HG03060 (cell line): ENCODE results near the gene HSPB6.
A peak's percentile ranks its signal among the peaks of the same experiment; 100 is the strongest.
"Not testable (repeated sequence)": the region's sequence is repeated elsewhere in the genome, so short reads cannot be mapped to it uniquely, and the experiment has no call there.

Experiments used
- ATAC-seq: cut with Tn5 transposase; IDR thresholded peaks from one replicate; pipeline ENCODE4 v1.9.1; 2021; ENCODE audit warnings: low read depth, moderate number of reproducible peaks; ENCODE audit not compliant: unreplicated experiment

Gene HSPB6

DNA sequence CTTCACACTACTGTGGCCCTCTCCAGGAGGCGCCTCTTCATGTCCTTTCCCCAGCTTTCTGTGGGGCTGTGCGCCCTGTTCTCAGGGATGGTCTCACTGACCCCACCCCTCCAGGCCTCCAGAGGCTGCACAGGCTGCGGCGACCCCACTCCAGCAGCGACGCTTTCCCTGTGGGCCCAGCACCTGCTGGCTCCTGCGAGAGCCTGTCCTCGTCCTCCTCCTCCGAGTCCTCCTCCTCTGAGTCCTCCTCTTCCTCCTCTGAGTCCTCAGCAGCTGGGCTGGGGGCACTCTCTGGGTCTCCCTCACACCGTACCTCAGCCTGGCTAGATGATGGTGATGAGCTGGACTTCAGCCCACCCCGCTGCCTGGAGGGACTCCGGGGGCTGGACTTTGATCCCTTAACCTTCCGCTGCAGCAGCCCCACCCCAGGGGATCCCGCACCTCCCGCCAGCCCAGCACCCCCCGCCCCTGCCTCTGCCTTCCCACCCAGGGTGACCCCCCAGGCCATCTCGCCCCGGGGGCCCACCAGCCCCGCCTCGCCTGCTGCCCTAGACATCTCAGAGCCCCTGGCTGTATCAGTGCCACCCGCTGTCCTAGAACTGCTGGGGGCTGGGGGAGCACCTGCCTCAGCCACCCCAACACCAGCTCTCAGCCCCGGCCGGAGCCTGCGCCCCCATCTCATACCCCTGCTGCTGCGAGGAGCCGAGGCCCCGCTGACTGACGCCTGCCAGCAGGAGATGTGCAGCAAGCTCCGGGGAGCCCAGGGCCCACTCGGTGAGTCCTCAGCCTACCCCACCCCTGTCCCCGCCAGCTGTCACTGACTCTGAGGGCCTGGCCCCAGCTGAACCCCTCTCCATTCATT is 29.7 kb upstream of the HSPB6 start:
- no peak for ATAC-seq

DNA sequence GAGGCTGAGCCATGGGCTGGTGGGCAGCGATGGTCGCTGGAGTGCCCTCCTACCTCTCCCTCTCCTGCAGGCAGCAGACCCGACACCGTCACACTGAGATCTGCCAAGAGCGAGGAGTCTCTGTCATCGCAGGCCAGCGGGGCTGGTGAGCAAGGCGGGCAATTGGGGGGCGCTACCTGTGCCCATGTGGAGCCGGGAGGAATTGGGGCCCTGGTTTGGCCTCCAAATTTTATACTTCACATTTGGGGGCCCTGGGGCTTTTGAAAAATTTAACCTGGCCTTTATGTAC is 28.5 kb upstream of the HSPB6 start:
- no peak for ATAC-seq

DNA sequence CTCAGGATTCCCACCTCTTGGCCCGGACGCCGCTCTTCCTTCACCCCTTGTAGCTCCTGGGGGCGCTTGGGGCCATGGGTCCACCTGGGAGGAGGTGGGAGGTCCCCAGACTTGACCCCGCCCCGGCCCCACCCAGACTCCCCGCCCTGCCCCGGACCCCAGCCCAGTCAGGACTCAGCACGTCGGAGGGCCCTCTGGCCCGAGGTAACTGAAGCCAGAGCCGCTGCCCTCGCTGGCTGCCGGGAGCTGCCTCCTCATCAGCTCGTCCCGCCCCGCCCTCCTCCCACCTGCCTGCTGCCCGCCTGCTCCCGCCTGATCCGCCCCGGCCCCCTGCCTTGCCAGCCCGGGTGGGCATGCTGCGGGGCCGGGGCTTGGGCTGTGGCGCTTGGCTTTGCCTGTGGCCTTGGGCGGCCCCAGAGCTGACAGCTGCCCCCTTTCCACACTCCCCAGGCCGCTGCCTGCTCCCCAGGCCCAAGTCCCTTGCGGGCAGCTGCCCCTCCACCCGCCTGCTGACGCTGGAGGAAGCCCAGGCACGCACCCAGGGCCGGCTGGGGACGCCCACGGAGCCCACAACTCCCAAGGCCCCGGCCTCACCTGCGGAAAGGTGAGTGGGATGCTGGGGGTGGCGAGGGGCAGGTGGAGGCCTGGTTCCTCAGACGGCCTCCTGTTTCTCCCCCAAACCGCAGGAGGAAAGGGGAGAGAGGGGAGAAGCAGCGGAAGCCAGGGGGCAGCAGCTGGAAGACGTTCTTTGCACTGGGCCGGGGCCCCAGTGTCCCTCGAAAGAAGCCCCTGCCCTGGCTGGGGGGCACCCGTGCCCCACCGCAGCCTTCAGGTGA is 27.9 kb upstream of the HSPB6 start:
- ATAC-seq, result no peak

DNA sequence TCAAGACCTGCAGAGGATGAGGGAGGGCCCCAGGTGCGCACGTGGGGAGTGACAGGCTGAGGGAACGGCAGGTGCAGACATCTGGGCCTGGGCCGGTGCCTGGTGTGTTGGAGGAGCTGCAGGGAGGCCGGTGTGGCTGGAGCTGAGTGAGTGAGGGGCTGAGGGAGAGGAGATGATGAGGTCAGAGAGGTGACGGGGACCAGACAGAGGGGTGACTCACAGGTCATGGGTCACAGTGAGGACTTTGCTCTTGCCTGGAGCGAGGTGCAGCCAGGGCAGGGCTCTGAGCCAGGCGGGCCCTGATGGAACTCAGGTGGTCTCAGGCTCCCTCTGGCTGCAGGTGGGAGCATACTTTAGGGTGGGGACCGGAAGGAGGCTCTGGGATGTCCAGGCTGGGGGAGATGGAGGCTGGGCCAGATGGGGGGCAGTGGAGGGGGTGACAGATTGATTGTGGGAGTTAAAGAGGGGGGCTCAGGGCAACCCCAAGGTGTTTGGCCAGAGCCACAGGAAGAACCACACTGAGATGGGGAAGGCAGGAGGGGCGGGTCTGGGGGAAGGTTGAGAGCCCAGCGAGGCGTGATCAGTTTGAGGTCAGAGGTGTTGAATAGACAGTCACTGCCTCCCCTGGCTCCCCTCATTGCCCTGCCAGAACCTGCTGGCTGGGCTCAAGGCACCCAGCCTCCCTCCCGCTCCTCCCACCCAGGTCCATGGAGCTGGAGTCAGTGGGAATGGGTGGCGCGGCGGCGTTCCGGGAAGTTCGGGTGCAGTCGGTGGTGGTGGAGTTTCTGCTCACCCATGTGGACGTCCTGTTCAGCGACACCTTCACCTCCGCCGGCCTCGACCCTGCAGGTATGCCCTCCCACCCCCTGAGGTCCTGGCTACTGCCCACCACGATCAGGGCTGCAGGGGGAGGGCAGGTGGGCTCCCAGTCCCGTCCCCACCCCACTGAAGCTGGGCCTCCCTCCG is 26.9 kb upstream of the HSPB6 start:
- ATAC-seq, result no peak

DNA sequence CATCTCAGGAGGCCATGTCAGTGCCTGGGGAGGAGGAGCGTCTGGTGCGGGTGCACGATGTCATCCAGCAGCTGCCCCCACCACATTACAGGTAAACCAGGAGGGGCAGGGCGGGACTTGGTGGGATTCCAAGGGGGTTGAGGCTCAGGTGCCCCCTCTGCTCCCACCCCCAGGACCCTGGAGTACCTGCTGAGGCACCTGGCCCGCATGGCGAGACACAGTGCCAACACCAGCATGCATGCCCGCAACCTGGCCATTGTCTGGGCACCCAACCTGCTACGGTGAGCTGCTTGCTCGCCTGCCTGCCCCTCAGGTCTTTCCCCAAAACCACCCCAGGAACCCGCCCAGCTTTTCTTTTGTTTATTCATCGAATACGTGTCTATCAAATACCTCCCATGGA is 25.8 kb upstream of the HSPB6 start:
- ATAC-seq, result no peak

DNA sequence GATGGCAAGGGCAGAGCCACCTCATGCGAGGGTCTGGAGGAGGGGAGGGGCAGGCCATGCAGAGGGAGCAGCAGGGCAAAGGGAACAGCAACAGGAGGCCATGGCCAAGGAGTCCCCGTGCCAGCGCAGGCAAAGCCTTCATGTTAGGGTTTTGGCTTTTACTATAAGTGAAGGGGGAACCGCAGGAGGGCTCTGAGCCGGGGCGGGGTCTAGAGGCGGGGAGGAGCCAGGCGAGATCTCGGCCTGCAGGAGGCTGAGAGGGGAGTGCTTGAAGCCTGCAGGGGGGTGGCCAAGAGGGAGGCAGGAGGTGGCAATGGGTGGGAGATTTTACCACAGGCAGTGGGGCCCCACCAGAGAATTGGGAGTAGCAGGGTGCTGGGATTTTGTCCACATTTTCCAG is 24.8 kb upstream of the HSPB6 start:
- no peak for ATAC-seq

DNA sequence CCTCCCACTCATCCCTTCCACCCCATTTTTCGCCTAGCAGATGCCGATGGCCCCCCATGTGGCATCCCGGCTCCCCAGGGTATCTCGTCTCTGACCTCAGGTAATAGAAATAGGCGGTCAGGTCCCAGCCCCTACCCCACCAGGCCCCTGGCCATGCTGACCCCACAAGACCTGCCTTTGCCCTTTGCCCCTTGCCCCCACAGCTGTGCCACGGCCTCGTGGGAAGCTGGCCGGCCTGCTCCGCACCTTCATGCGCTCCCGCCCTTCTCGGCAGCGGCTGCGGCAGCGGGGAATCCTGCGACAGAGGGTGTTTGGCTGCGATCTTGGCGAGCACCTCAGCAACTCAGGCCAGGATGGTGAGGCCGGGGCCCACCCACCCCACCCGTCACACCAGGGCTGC is 23.9 kb upstream of the HSPB6 start:
- ATAC-seq, result no peak

DNA sequence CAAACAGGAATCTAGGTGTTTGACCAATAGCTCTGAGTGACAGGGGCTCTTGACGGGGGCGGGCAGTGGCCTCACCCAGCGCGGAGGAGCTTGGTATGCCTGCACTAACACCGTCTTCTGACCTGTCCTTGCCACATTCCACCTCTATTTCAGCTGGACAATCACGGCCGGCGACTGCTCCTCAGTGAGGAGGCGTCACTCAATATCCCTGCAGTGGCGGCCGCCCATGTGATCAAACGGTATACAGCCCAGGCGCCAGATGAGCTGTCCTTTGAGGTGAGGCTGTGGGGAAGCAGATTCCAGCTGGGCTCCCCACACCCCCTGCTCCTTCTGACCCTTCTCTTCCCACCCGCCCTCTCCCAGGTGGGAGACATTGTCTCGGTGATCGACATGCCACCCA is 23.2 kb upstream of the HSPB6 start:
- no peak for ATAC-seq

DNA sequence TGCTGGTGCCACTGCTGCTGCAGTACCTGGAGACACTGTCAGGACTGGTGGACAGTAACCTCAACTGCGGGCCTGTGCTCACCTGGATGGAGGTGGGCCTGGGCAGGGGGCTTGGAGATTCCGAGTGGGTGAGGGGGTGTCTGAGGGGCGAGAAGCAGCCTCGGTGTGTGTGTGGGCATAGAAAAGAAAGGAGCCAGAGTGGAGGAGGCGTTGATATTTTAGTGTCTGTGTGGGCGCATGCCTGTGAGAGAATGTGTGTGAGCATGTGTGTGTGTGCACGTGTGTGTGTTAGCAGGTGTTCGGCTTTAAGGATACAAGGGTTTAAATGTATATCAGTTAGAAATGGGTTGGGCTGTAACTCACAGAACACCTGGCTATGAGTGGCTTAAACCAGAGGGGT is 22.2 kb upstream of the HSPB6 start:
- ATAC-seq, result no peak

DNA sequence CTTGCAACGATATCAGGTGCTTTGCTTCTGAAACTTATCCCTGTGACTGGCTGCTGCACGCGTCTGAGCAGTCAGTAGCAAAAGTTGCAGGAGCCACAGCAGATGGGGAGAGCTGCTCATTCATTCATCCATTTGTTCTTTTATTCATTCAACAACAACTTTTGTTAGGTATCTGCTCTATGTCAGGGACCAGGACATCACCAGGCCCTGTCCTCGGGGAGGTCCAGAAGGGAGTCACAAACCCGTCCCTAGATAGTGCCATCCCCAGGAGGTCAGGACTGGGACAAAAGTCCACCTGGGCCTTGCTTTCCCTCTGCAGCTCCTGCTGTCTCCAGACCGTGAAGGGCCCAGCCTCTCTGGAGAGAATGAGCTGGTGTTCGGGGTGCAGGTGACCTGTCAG is 21.1 kb upstream of the HSPB6 start:
- no peak for ATAC-seq

DNA sequence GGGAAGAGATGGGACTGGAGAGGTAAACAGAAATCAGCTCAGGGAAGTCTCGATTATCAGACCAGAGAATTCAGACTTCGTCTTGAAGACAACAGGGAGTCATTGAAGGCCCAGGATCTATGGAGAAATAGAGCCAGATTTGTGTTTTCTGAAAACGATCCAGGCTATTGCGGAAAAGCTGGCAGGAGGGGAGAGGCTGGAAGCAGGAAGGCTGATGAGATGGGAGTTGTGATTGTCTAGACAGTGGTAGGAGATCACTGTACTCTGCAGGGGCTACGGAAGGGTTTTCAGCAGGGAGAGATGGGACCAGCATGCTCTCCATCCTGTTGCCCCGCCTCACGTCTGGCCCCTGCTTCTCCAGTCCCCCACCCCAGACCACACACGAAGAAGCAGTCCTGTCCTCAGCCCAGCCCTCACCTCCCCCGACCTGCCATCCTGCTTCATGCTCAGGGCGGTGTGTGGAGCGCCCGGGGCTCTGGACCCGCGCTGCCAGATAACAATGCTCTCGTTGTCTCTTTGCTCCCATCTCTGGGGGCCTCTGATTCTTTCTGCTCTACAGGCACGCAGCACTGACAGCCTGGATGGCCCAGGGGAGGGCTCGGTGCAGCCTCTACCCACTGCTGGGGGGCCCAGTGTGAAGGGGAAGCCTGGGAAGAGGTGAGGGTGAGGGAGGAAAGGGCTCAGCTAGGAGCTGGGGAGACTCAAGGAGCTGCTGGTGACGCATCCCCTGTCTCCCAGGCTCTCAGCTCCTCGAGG is 20.4 kb upstream of the HSPB6 start:
- ATAC-seq, result no peak

DNA sequence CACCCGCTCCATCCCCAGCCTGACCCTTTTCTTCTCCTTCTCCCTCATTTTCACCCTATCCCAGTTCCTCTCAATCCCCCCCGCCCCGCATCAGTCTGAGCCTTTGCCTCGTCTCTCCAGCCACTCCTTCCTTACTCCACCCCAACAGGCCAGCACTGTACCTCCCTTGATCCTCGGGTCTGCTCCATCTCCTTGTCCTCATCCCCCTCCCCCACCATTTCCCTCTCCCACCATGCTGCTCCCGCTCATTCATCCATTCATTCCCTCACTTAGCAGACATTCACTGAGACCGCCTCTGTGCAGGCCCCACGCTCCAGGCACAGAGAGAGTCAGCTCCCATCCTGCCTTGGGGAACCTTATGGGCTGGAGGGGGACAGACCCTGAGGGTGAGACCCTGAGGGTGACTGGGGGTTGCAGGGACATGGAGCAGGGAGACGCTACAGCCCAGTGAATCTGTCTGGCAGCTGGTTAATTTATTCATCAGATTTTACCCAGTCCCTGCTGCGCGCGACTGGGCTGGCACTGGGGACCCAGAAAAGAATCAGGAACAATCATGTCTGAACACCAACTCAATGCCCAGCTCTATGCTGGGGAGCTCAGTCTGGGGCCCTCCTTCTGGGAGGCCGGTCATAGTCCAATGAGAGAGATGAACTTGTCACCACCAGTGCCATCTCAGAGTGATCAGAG is 19.4 kb upstream of the HSPB6 start:
- no peak for ATAC-seq

DNA sequence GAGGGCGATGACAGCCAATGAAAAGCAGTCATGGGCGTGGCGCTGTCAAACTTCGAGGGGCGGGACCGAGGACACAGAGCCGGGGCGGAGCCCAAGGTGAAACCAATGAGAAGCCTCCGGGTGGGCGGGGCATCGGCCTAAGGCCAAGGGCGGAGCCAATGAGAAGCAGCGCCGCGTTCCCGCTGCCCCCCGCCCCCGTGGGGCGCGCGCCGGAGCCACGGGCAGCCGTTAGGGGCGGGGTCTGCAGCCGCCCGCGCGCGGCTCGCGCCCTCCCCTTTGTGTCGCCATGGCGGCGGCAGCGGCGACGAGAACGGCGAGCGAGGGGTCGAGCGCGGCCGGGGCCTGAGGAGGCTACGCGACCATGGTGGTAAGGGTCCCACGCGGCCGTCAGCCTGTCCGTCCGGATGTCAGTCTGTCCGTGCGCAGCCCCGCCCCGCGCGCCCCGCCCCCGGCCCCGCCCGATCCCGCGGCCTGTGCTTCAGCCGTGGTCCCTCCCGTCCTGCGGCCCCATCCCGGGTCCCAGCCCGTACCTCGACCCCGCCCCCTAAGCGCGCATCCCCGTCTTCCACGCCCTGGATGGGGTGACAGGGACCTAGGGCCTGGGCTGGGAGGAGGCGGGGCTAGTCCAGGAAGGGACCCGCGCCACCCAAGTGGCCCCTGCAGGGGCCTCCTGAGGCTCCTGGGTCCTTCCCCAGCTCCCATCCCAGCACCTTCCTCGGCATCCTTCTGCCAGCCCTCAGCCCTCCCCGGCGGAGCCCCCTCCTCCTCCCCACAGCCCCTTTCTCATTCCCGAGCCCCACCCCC is 18.7 kb upstream of the HSPB6 start, which contains the start of gene ARHGAP33:
TSS of gene ARHGAP33 (plus strand) at position 267 of the 804 bp plus-strand sequence. CDS start at position 362, 95 bp downstream.
- ATAC-seq, result peak; percentile 88

DNA sequence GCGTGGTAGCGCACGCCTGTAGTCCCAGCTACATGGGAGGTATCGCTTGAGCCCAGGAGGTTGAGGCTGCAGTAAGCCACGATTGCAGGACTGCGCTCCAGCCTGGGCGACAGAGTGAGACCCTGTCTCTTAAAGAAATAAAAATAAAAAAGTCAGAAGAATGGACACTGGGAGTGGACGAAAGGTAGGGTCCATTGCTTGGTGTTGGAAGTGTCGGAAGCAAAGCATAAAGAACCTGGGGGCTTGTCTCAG is 18.1 kb upstream of the HSPB6 start:
- no peak for ATAC-seq

DNA sequence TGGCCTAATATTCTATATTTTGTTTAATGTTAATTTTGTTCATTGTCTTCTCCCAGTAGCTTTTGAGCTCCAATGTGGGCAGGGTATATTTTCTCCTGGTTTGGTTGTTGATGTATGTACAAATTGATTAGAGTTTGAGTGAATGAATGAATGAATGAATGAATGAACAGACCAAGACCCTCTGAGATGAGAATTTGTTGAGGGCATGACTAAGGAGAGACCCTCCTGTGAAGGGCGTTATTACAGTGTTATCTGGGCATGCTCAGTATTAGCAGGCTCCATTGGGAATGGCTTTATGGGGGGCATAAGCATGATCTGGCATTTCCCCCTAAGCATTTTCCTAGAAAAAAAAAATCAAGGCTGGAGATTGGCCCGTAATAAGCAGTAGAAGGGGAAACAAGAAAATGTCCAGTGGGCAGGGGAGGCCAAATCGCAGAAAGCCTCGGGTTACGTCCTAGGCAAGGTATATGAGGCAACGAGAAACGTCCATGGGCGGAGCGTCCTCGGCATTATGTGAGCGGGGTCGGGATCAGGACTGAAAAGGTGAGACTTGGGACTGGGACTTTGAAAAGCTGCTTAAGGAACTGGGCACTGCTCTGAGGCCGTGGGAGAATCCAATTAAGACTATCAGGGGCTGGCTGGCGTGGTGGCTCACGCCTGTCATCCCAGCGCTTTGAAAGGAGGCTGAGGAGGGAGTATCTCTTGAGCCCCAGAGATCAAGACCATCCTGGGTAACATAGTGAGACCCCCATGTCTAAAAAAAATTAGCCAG is 17.6 kb upstream of the HSPB6 start:
- no peak for ATAC-seq

DNA sequence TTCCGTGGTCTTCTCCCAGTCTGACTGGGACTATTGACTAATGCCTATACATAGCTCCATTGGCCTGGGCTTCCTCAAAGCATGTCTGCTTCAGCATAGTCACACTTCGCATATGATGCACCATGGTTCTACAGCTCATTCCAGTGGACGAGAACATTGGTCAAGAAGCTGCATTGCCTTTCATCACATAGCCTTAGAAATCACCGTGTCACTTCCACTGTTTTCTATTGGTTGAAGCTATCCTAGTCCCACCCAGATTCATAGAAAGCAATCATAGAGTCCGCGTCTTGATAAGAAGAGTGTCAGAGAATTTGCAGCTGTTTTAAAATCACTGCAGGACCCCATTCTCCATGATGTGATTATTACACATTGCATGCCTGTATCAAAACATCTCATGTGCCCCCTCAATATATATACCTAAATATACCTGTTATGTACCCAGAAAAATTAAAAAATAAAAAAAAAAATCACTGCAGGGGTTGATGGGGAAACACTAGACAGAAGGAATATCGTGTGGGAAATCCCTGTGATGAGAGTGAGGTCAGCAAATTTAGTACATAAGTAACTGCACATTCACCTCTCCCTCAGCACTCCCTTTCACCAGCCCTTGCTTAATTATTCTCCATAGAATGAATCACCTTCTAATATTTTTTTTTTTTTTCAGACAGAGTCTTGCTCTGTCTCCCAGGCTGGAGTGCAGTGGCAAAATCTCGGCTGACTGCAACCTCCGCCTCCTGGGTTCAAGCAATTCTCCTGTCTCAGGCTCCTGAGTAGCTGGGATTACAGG is 16.4 kb upstream of the HSPB6 start:
- ATAC-seq, result no peak

DNA sequence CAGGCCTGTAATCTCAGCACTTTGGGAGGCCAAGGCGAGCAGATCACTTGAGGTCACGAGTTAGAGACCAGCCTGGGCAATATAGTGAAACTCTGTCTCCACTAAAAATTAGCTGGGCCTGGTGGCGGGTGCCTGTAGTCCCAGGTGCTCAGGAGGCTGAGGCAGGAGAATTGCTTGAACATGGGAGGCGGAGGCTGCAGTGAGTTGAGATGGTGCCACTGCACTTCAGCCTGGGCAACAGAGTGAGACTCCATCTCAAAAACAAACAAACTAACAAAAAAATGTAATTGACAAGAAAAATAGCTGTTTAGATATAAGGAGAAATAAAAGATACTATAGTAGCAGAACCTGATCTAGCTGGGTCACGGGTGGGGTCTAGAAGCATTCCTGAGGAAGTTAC is 15.5 kb upstream of the HSPB6 start:
- ATAC-seq, result not testable (repeated sequence)

DNA sequence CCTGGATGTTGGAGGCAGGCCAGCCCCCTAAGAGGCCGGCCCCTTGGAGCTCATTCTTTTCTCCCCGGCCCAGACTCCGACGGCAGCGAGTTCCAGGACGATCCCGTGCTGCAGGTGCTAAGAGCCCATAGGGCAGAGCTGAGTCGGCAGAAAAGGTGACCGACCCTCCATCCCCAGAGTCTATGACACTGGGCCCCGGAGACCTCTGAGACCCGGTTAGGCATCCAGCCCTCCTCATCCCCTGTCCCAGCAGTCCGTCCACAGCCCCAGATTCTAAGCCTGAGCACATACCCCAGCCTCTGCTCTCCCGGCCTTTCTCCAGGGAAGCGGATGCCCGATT is 11.2 kb upstream of the HSPB6 start:
- no peak for ATAC-seq
